Nephron progenitor cell (in vitro differentiated cells): Measurements from ENCODE around the gene MVB12B.

ENCODE experiments used
- DNase-seq: peaks from one replicate; pipeline ENCODE4 v3.0.0; 2021
- H3K27ac Mint-ChIP-seq: 2 replicates; pipeline ENCODE4 v1.8.0; 2021; ENCODE audit warnings: mild to moderate bottlenecking, moderate library complexity, mixed read lengths
- H3K27me3 Mint-ChIP-seq: 2 replicates; pipeline ENCODE4 v1.8.0; 2021; ENCODE audit warnings: mild to moderate bottlenecking, low read depth, mixed read lengths; ENCODE audit not compliant: poor library complexity
- H3K36me3 Mint-ChIP-seq: 2 replicates; pipeline ENCODE4 v1.8.0; 2021; ENCODE audit warnings: low read depth, mixed read lengths
- H3K4me1 Mint-ChIP-seq: 2 replicates; pipeline ENCODE4 v1.8.0; 2021; ENCODE audit warnings: mixed read lengths
- H3K4me3 Mint-ChIP-seq: 2 replicates; pipeline ENCODE4 v1.8.0; 2021; ENCODE audit warnings: mild to moderate bottlenecking, moderate library complexity, mixed read lengths
- H3K9me3 Mint-ChIP-seq: 2 replicates; pipeline ENCODE4 v1.8.0; 2021; ENCODE audit warnings: mild to moderate bottlenecking, moderate library complexity, mixed read lengths
- TF ChIP-seq, protein P1 (sequence below): fragments of 200-600 bp; sonication (generic); IDR thresholded peaks from 2 replicates; pipeline ENCODE4 v1.5.0; 2021; ENCODE audit warnings: antibody characterized with exemption

The MVB12B gene

DNA sequence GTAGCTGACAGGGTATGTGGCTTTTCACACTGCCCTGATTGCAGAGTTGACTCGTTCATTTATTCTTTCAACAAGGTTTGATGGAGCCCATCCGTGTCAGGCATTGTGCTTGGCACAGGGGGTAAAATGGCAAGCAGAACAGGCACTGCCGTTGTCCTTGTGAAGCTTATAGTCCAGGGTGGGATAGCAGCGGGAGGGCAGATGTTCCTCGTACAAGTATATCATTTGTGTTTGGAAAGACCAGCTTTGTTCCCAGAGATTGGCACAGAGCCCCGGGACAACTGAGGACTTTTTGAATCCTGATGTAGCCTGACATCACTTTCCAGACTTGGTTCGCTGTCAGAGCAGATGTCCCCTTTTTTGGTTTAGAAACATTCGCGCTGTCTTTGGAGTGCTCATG, 50.9 kb downstream of the MVB12B start:
- H3K27me3 Mint-ChIP-seq: peaks cover 2% of the 10 kb centered on the region
- no peaks in the 10 kb centered on the region for H3K36me3 Mint-ChIP-seq
- H3K4me3 Mint-ChIP-seq: no peak overlapping the region
- TF ChIP-seq, protein P1, sequence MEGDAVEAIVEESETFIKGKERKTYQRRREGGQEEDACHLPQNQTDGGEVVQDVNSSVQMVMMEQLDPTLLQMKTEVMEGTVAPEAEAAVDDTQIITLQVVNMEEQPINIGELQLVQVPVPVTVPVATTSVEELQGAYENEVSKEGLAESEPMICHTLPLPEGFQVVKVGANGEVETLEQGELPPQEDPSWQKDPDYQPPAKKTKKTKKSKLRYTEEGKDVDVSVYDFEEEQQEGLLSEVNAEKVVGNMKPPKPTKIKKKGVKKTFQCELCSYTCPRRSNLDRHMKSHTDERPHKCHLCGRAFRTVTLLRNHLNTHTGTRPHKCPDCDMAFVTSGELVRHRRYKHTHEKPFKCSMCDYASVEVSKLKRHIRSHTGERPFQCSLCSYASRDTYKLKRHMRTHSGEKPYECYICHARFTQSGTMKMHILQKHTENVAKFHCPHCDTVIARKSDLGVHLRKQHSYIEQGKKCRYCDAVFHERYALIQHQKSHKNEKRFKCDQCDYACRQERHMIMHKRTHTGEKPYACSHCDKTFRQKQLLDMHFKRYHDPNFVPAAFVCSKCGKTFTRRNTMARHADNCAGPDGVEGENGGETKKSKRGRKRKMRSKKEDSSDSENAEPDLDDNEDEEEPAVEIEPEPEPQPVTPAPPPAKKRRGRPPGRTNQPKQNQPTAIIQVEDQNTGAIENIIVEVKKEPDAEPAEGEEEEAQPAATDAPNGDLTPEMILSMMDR: no peak
- peaks cover 88% of the 10 kb centered on the region for H3K4me1 Mint-ChIP-seq
- peak overlapping the region; percentile 58 for H3K27ac Mint-ChIP-seq
- no peaks in the 10 kb centered on the region for H3K9me3 Mint-ChIP-seq
- no peak for DNase-seq

DNA sequence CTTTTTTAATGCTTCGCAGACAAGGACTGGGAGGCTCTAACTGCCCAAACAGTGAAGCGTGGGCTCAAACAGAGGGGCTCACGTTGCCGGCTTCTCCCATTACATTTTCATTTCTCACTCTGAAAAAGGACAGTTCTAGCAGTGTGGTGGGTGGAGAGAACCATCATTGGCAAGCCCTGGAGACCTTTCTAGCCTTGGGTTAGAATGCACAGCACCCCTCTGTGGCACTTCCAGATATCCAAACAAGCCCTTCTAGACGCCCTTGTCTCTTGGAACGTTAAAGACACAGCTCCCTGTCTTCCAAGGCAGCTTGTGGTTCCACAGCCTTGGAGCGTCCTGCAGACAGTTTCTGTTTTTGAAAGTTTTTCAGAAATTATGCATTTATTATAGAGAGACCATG, 52.1 kb downstream of the MVB12B start:
- H3K27ac Mint-ChIP-seq: peak overlapping the region; percentile 82
- TF ChIP-seq, protein P1: no peak
- no peaks in the 10 kb centered on the region for H3K9me3 Mint-ChIP-seq
- H3K4me3 Mint-ChIP-seq: no peak overlapping the region
- DNase-seq: no peak
- H3K36me3 Mint-ChIP-seq: no peaks in the 10 kb centered on the region
- H3K4me1 Mint-ChIP-seq: peaks cover 81% of the 10 kb centered on the region
- peaks cover 2% of the 10 kb centered on the region for H3K27me3 Mint-ChIP-seq

DNA sequence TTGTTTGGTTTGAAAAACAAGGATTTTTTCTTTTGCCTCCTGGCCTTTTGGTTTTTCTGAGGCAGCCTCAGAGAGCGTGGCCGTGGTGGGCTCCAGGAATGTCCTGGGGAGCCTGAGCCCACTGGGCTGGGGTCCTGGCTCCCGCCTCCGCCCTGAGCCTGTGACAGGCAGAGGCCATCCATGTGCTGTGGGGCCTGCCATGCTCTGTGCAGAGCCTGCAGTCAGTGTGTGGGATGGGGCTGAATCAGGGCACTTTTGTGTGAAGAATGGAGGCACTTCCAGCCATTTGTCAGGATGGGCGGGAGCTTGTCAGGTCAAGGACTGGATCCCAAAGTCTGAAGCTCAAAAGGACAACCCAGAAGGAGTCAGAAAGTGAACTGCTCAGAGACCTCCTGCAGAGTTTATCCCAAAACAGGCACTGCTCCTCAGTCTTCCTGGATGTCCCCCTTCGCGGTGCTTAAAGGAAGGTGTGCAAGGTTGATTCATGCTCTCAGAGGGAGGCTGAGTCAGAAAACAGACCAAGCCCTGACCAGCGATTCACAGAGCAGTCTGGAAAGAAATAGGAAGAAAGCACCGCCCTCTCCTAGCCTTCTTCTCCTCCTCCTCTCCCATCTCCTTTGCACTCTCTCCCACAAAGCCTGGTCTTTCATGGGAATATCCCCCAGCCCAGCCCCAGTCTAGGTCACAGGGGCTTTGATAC, 53.2 kb downstream of the MVB12B start:
- TF ChIP-seq, protein P1: no peak
- Mint-ChIP-seq H3K4me1 (peaks cover 72% of the 10 kb centered on the region), H3K27ac (peak overlapping the region; percentile 57), H3K27me3 (peaks cover 2% of the 10 kb centered on the region), H3K36me3 (no peaks in the 10 kb centered on the region), H3K4me3 (peak overlapping the region; percentile 54), H3K9me3 (no peaks in the 10 kb centered on the region)
- DNase-seq: no peak

DNA sequence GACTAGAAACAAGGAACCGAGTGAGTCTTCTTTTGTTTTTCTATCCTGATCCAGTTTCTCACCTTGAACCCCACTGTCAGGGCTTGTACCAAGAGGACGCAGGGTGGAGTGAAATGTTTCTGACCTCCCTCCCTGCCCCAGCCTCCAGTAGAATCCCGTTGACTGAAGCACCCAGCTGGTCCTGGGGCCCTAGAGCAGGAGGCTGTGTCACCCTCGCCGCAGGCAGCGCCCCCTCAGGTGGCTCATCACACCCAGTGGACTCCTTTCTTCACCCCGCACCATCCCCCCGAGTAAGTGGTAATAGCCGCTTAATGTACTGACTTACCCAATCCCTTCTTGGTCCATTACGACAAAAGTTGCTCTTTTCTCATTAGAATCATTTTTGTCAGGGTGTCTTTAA, 53.8 kb downstream of the MVB12B start:
- TF ChIP-seq, protein P1: no peak
- no peak for DNase-seq
- no peaks in the 10 kb centered on the region for H3K27me3 Mint-ChIP-seq
- no peak overlapping the region for H3K4me3 Mint-ChIP-seq
- H3K27ac Mint-ChIP-seq: peak overlapping the region; percentile 57
- no peaks in the 10 kb centered on the region for H3K36me3 Mint-ChIP-seq
- no peaks in the 10 kb centered on the region for H3K9me3 Mint-ChIP-seq
- peaks cover 66% of the 10 kb centered on the region for H3K4me1 Mint-ChIP-seq

DNA sequence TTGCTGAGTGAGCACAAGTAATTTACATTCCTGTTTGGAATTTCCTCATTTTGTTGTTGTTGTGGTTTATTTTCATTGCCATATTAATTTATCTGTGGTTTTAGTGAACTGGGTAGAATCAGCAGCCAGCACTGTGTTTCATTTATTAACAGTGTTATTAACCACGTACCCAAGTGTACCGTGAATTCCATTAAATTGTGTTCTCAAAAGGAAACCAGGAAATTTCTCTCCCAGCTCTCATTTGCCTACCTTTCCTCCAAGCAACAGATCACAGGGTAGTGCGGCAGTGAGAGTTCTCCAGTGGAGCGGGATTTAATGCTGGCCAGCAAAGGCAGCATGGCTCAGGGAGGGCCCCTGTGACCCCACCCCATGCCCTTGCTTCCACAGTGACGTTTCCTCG, 54.6 kb downstream of the MVB12B start:
- Mint-ChIP-seq H3K4me1 (peaks cover 58% of the 10 kb centered on the region), H3K9me3 (no peaks in the 10 kb centered on the region), H3K4me3 (no peak overlapping the region), H3K27ac (no peak overlapping the region), H3K36me3 (no peaks in the 10 kb centered on the region), H3K27me3 (no peaks in the 10 kb centered on the region)
- DNase-seq: no peak
- TF ChIP-seq, protein P1: no peak

DNA sequence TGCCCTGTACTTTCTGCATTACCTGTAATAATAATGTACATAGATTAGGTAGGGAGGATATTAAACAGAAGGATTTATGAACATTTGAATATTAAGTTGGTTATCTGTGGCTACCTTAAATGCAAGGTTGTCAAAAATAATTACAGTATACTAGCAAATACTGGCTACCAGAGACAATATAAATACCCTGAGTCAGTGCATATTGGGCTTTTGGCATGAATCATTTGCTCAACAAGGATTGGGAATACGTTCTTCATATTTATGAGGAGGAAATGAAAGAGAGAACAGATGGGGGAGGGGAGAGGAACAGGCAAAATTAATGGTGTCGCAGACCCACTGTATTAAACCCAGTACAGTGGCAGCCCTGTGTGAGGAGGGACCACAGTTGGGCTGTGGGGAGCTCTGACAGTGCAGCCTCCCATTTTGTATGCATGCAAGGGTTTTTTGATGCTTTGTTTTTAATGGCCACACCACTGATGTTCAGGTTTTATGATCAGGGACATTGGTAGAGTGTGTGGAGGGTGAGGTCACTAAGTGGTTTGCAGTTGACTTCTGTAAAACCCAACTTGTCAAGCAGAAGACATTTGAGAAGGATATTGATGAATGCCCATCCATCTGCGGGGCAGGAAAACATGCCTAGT, 56.9 kb downstream of the MVB12B start:
- DNase-seq: no peak
- Mint-ChIP-seq H3K36me3 (peaks cover 19% of the 10 kb centered on the region), H3K27me3 (no peaks in the 10 kb centered on the region), H3K9me3 (no peaks in the 10 kb centered on the region), H3K27ac (no peak overlapping the region), H3K4me1 (peaks cover 37% of the 10 kb centered on the region), H3K4me3 (no peak overlapping the region)
- TF ChIP-seq, protein P1: no peak
